Activated T-helper 9 cell treated with anti-CD3 and anti-CD28 coated beads, Interleukin-2, amount 50 U/mL, for 16 hours (primary cell): ENCODE data around the gene SDR39U1.

ENCODE experiments used
- DNase-seq: peaks from one replicate; pipeline ENCODE4 v3.0.0-alpha.2; 2020; ENCODE audit warnings: low read depth

The SDR39U1 gene

GRCh38 chr14:24390701-24391468, 51.7 kb downstream of the SDR39U1 start:
- no peak for DNase-seq
